Adipose tissue (tissue), 3 donors: ENCODE data around the gene HM13. TPM values are rescaled to one million over a fixed set of nuclear protein-coding genes. Genes with fewer than 3 reads are reported as not detected.
"Not testable (repeated sequence)": the region's sequence is repeated elsewhere in the genome, so short reads cannot be mapped to it uniquely, and the experiment has no call there.

ENCODE experiments used
- H3K27ac ChIP-seq: one replicate; pipeline ENCODE4 v1.5.1; 2013; ENCODE audit warnings: low read depth, low read length
- WGBS, 3 donors: extraction: QIAGEN DNeasy Blood & Tissue Kit; methylation state at CpG; one replicate each; pipeline ENCODE4 v1.1.7; 2013; 5-methylcytosine and 5-hydroxymethylcytosine counted together
- polyA plus RNA-seq, 3 donors: library from polyadenylated mRNA; stranded (reverse); fragments of 200-250 nt; gene quantifications; one replicate each; pipeline ENCODE4 v1.2.3, GENCODE V29; 2013
- donor health status: healthy with polysubstance abuse.
- donor health status: Bipolar disorder and iron deficiency.
- donor health status: healthy.

HM13 gene
- polyA plus RNA-seq, 3 donors = 69.4 to 265 (median 105) TPM

DNA sequence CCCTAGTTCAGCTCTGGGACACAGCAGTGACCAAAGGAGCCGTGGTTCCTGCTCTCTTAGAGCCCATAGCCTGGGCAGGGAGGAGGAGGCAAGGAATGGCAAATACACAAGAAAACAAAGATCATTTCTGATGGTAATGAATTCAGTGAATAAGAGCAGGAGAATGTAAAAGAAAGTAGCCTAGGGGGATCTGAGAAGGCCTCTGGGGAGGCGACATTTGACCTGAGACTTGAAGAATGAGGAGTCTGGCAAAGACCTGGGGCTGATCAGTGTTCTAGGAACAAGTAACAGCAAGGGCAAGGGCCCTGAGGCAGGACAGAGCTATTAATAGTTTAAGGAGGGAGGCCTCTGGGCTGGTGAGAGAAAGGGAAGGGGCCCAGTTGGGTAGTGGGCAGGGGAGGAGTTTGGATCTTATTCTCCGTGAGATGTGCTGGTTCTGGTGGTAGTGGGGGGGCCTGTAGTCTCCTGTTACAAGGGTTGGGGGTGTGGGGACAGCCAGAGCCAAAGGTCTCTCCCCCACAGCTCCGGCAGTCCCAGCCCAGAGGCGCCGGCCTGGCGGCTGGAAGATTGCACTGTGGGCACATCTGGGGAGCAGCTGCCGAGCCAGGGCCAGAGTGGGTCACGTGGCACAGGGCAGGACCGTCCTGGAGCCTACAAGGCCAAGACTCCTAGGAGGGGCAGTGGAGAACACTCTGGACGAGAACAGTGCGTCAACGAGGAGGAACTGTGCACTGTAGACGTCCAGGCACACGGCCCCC, 81.6 kb downstream of the HM13 start:
- WGBS, 3 donors = 32 to 69% (median 40%) methylated on average over 14 to 15 of the region's 15 CpGs

GRCh38 chr20:31596412-31596715, 82.1 kb downstream of the HM13 start:
- WGBS, 3 donors = 58 to 82% (median 71%) methylated on average over 4 of the region's 4 CpGs
- not testable (repeated sequence) for H3K27ac ChIP-seq

More for the DNA sequence above, 81.6 kb downstream of the HM13 start:
- peak overlapping the region; percentile 53 for H3K27ac ChIP-seq

DNA sequence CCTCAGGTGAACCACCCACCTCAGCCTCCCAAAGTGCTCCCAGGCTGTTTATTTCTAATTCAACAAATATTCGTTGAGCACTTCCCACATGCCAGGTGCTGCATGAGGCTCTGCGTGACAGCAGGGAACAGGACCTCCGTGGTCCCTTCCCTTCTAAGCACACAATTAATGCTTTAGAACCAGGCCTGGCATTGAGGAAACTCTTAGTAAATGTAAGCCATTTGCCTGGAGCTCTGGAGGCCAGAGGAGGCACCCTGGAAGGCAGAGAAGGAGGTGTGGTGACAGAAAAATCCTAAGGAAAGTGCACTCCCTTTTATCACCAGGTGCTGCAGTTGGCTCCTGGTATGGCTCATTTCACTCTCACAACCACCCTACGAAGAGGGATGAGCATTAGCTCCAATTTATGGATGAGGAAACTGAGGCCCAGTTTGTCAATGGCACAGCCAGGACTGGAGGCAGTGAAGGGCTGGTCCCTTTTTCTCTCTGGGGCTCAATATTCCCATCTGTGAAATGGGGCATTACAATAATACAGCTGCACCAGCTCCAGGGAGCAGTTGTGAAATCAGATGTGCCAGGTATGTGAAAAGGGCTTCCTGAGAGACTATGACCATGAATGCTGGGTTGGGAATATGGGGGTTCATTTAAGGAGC, 82.7 kb downstream of the HM13 start:
- no peak overlapping the region for H3K27ac ChIP-seq
- WGBS, 3 donors = 75 to 83% (median 78%) methylated on average over 4 of the region's 4 CpGs

DNA sequence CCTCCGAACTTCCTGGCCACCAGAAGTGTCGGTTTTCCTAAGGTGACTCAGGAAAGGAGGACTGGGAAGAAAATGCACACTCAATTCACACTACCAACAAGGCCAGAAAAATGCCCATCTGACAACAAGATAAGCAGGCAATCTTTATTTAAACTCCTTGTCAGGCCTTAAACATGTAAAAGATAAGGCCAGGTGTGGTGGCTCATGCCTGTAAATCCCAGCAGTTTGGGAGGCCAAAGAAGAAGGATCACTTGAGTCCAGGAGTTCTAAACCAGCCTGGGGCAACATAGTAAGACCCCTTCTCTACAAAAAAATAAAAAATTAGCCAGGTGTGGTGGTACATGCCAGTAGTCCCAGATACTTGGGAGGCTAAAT, 83.2 kb downstream of the HM13 start:
- no peak overlapping the region for H3K27ac ChIP-seq
- 84 to 89% (median 85%) methylated on average over 2 of the region's 2 CpGs for WGBS, 3 donors

- 70 to 82% (median 75%) methylated on average over 4 of the region's 4 CpGs for WGBS, 3 donors
These were observed 88.2 kb downstream of the HM13 start for GRCh38 chr20:31602431-31602778.

GRCh38 chr20:31602779-31603441, 88.7 kb downstream of the HM13 start:
- no peak overlapping the region for H3K27ac ChIP-seq
- 57 to 71% (median 66%) methylated on average over 17 of the region's 17 CpGs for WGBS, 3 donors

More at GRCh38 chr20:31602431-31602778, 88.2 kb downstream of the HM13 start:
- no peak overlapping the region for H3K27ac ChIP-seq

GRCh38 chr20:31603822-31604566, 89.8 kb downstream of the HM13 start:
- peak overlapping the region; percentile 21 for H3K27ac ChIP-seq
- WGBS, 3 donors = 8 to 13% (median 11%) methylated on average over 43 of the region's 43 CpGs

DNA sequence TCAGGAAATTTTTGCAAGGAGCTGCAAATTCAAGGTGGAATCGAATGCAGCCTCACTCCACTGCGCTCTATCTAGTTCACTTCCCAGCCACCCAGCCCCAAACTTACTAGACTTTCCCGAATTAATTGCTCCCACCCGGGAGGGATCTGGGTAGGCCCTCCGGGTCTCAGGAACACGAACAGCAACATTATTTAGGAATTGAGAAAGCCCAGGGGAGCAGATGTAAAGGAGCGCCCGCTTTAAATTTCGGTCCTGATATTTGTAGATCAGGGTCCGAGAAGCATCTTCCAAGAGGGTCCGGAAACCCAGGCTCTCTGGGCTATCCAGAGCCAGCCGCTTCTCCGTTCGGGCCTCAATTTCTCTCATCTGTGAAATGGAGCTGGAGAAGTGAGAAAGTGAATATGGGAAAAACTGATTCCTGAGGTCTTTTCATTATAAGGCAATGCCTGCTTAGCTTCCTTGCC, 90.4 kb downstream of the HM13 start:
- WGBS, 3 donors = 1% methylated on average over 14 of the region's 14 CpGs
- H3K27ac ChIP-seq = peak overlapping the region; percentile 21

DNA sequence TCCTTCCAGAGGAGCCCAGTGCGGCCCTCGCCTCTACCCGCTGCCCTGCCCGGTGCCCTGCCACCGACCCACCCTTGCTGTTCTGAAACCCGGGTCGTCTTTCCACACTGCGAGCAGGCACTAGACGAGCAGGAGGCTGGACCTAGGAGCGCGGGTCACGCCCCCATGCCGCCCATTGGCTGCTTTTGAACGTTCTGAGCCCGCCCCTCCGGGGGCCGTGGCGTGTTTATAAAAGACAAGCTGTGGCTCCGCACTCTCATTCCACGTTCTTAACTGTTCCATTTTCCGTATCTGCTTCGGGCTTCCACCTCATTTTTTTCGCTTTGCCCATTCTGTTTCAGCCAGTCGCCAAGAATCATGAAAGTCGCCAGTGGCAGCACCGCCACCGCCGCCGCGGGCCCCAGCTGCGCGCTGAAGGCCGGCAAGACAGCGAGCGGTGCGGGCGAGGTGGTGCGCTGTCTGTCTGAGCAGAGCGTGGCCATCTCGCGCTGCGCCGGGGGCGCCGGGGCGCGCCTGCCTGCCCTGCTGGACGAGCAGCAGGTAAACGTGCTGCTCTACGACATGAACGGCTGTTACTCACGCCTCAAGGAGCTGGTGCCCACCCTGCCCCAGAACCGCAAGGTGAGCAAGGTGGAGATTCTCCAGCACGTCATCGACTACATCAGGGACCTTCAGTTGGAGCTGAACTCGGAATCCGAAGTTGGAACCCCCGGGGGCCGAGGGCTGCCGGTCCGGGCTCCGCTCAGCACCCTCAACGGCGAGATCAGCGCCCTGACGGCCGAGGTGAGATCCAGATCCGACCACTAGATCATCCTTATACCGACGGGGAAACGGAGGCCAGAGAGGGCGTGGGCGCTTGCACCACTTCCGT, 91.0 kb downstream of the HM13 start, which contains the start of gene ID1:
TSS of gene ID1 (plus strand) at position 259 of the 871 bp plus-strand sequence. CDS start at position 358, 99 bp downstream.
- WGBS, 3 donors = 0 to 1% (median 0%) methylated on average over 74 of the region's 74 CpGs

DNA sequence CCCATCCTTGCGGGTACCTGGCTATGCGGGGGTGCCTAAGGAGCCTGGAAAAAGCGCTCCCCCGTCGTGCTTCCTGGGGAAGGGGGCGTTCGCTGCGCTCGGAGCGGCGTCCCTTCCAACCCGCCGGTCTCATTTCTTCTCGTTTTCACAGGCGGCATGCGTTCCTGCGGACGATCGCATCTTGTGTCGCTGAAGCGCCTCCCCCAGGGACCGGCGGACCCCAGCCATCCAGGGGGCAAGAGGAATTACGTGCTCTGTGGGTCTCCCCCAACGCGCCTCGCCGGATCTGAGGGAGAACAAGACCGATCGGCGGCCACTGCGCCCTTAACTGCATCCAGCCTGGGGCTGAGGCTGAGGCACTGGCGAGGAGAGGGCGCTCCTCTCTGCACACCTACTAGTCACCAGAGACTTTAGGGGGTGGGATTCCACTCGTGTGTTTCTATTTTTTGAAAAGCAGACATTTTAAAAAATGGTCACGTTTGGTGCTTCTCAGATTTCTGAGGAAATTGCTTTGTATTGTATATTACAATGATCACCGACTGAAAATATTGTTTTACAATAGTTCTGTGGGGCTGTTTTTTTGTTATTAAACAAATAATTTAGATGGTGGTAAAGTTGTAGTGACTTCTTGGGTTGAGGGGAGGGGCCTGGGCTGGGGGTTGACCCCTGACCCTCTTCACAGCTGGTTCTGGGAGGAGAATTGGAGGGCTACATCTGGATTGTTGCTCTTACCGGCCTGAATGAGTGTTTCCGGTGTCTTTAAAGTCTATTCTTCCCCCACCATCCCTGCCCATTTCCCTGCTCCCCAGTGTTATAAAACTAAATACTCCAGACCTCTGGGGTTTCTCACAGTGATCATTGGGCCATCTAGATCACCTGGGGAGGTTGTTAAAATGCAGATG, 91.9 kb downstream of the HM13 start:
- peak overlapping the region; percentile 52 for H3K27ac ChIP-seq
- 3 to 26% (median 4%) methylated on average over 39 of the region's 39 CpGs for WGBS, 3 donors

More for the DNA sequence above, 91.0 kb downstream of the HM13 start, which contains the start of gene ID1:
- H3K27ac ChIP-seq = peak within 1 kb of the TSS; percentile 52

GRCh38 chr20:31606804-31607639, 92.8 kb downstream of the HM13 start:
- 56 to 74% (median 59%) methylated on average over 8 of the region's 8 CpGs for WGBS, 3 donors
- H3K27ac ChIP-seq = peak overlapping the region; percentile 57

- H3K27ac ChIP-seq = no peak overlapping the region
- WGBS, 3 donors = 41 to 56% (median 42%) methylated on average over 9 of the region's 9 CpGs
These were observed 93.5 kb downstream of the HM13 start for GRCh38 chr20:31607640-31608250.

GRCh38 chr20:31608251-31608945, 94.2 kb downstream of the HM13 start:
- H3K27ac ChIP-seq = no peak overlapping the region
- whole genome bisulfite sequencing, 3 donors = 7 to 11% (median 10%) methylated on average over 36 to 45 of the region's 45 CpGs

DNA sequence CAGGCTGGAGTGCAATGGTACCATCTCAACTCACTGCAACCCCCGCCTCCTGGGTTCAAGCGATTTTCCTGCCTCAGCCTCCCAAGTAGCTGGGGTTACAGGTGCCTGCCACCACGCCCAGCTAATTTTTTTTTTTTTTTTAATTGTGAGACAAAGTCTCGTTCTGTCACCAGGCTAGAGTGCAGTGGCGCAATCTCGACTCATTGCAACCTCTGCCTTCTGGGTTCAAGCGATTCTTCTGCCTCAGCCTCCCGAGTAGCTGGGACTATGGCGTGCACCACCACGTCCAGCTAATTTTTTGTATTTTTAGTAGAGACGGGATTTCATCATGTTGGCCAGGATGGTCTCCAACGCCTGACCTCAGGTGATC, 98.0 kb downstream of the HM13 start:
- 65 to 79% (median 71%) methylated on average over 12 of the region's 12 CpGs for WGBS, 3 donors
- not testable (repeated sequence) for H3K27ac ChIP-seq

DNA sequence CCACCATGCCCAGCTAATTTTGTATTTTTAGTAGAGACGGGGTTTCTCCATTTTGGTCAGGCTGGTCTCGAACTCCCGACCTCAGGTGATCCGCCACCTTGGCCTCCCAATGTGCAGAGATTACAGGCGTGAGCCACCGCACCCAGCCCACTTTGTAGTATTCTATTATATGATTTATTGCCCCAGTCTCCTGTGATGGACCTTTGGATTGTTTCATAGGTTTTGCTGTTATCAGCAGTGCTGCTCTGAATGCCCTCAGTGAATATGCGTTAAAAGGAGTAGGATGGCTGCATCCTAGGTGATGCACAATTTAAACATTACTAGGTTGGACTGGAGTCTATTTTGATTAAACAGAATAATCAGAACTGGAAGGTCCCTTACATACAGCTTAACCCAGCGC, 101.2 kb downstream of the HM13 start:
- no peak overlapping the region for H3K27ac ChIP-seq
- 88 to 94% (median 91%) methylated on average over 8 of the region's 8 CpGs for WGBS, 3 donors
